UCSD-AML1 (cell line): ENCODE data around the gene SLC22A23.

Experiments used
- DNase-seq: peaks from one replicate; lab custom pipeline; 2025; ENCODE audit not compliant: unreplicated experiment; lab: John Stamatoyannopoulos, UW

SLC22A23 gene

GRCh38 chr6:3339811-3340210 lies 117.0 kb downstream of the SLC22A23 start:
- no peak for DNase-seq

- no peak for DNase-seq
Observed at GRCh38 chr6:3337521-3338350, 119.1 kb downstream of the SLC22A23 start.

- DNase-seq: no peak
Observed at GRCh38 chr6:3336859-3337515, 119.9 kb downstream of the SLC22A23 start.

GRCh38 chr6:3336066-3336786 lies 120.6 kb downstream of the SLC22A23 start:
- DNase-seq: no peak

- no peak for DNase-seq
Observed at GRCh38 chr6:3335169-3335568, 121.7 kb downstream of the SLC22A23 start.

- DNase-seq: no peak
Observed at GRCh38 chr6:3334555-3334954, 122.3 kb downstream of the SLC22A23 start.

- no peak for DNase-seq
Observed at GRCh38 chr6:3333263-3333662, 123.6 kb downstream of the SLC22A23 start.

GRCh38 chr6:3331971-3332370 lies 124.9 kb downstream of the SLC22A23 start:
- DNase-seq: no peak

- no peak for DNase-seq
Observed at GRCh38 chr6:3331494-3331893, 125.4 kb downstream of the SLC22A23 start.

- DNase-seq: no peak
Observed at GRCh38 chr6:3330199-3330598, 126.7 kb downstream of the SLC22A23 start.

GRCh38 chr6:3329393-3330051 lies 127.3 kb downstream of the SLC22A23 start:
- no peak for DNase-seq

- DNase-seq: no peak
Observed at GRCh38 chr6:3328796-3329195, 128.1 kb downstream of the SLC22A23 start.

GRCh38 chr6:3328145-3328544 lies 128.7 kb downstream of the SLC22A23 start:
- no peak for DNase-seq

GRCh38 chr6:3327403-3327802 lies 129.4 kb downstream of the SLC22A23 start:
- DNase-seq: no peak

- no peak for DNase-seq
Observed at GRCh38 chr6:3326981-3327380, 129.9 kb downstream of the SLC22A23 start.

GRCh38 chr6:3326184-3326971 lies 130.5 kb downstream of the SLC22A23 start:
- no peak for DNase-seq

GRCh38 chr6:3325210-3325609 lies 131.6 kb downstream of the SLC22A23 start:
- no peak for DNase-seq

GRCh38 chr6:3324262-3324942 lies 132.4 kb downstream of the SLC22A23 start:
- DNase-seq: no peak

- DNase-seq: no peak
Observed at GRCh38 chr6:3323696-3324261, 133.1 kb downstream of the SLC22A23 start.

GRCh38 chr6:3323148-3323547 lies 133.7 kb downstream of the SLC22A23 start:
- no peak for DNase-seq
